WTC11 (cell line): ENCODE data around the gene SH2B3. TPM values are rescaled to one million over a fixed set of nuclear protein-coding genes. Genes with fewer than 3 reads are reported as not detected.
A peak's percentile ranks its signal among the peaks of the same experiment; 100 is the strongest.

ENCODE experiments used
- ATAC-seq: fragments of 200-7000 bp; cut with Tn5 transposase; 2 replicates; pipeline ENCODE4 v1.10.0; 2021; ENCODE audit warnings: mild to moderate bottlenecking, moderate library complexity
- CTCF ChIA-PET: fragments of 300-600 bp; sonication (Branson Sonifier 250); formaldehyde crosslinking; loops from one replicate; lab custom pipeline; 2021; ENCODE audit warnings: antibody characterized with exemption; lab: Charles Lee
- POLR2A ChIA-PET: fragments of 350-600 bp; sonication (Branson Sonifier 250); formaldehyde crosslinking; loops from one replicate; lab custom pipeline; 2021; ENCODE audit warnings: antibody characterized with exemption; lab: Charles Lee
- DNase-seq: peaks from one replicate; pipeline ENCODE4 v3.0.0; 2021; ENCODE audit warnings: low spot score
- H3K27ac Mint-ChIP-seq: 2 replicates; pipeline ENCODE4 v1.8.0; 2021; ENCODE audit warnings: mixed read lengths
- H3K27me3 Mint-ChIP-seq: 2 replicates; pipeline ENCODE4 v1.8.0; 2021; ENCODE audit warnings: low read depth, mild to moderate bottlenecking, moderate library complexity, mixed read lengths
- H3K36me3 Mint-ChIP-seq: 2 replicates; pipeline ENCODE4 v1.8.0; 2021; ENCODE audit warnings: mixed read lengths
- H3K4me1 Mint-ChIP-seq: 2 replicates; pipeline ENCODE4 v1.8.0; 2022; ENCODE audit warnings: mixed read lengths
- H3K4me3 Mint-ChIP-seq: 2 replicates; pipeline ENCODE4 v1.8.0; 2021; ENCODE audit warnings: mild to moderate bottlenecking, moderate library complexity, mixed read lengths
- H3K9me3 Mint-ChIP-seq: 2 replicates; pipeline ENCODE4 v1.8.0; 2021; ENCODE audit warnings: mixed read lengths
- EMX1 ChIP-seq: fragments of 250-450 bp; sonication (Bioruptor Pico); IDR thresholded peaks from 2 replicates; pipeline ENCODE4 v1.8.0; 2021; ENCODE audit warnings: mild to moderate bottlenecking
- ESRRA ChIP-seq: sonication (generic); formaldehyde crosslinking; IDR thresholded peaks from 2 replicates; pipeline ENCODE4 v1.8.1; 2022; ENCODE audit warnings: mild to moderate bottlenecking, missing genetic modification reagents, borderline replicate concordance
- GTF2I ChIP-seq: fragments of 250-450 bp; sonication (Bioruptor Pico); conservative IDR thresholded peaks from 2 replicates; pipeline ENCODE4 v1.4.0; 2021; ENCODE audit warnings: mild to moderate bottlenecking
- NFYB ChIP-seq: sonication (generic); formaldehyde crosslinking; conservative IDR thresholded peaks from 2 replicates; pipeline ENCODE4 v1.8.0; 2022; ENCODE audit warnings: low read depth, missing genetic modification reagents
- OVOL2 ChIP-seq: fragments of 250-450 bp; sonication (Bioruptor Pico); IDR thresholded peaks from 2 replicates; pipeline ENCODE4 v1.9.0; 2021; ENCODE audit warnings: mild to moderate bottlenecking, borderline replicate concordance
- PRRX2 ChIP-seq: fragments of 250-450 bp; sonication (Bioruptor Pico); IDR thresholded peaks from 2 replicates; pipeline ENCODE4 v1.8.0; 2021; ENCODE audit warnings: mild to moderate bottlenecking
- RELA ChIP-seq: sonication (generic); formaldehyde crosslinking; IDR thresholded peaks from 2 replicates; pipeline ENCODE4 v1.8.1; 2022; ENCODE audit warnings: missing genetic modification reagents, mild to moderate bottlenecking, borderline replicate concordance
- SP1 ChIP-seq: sonication (generic); formaldehyde crosslinking; conservative IDR thresholded peaks from 2 replicates; pipeline ENCODE4 v1.8.1; 2022; ENCODE audit warnings: missing genetic modification reagents
- TCF7 ChIP-seq: sonication (generic); formaldehyde crosslinking; IDR thresholded peaks from 2 replicates; pipeline ENCODE4 v1.8.0; 2022; ENCODE audit warnings: mild to moderate bottlenecking, low read depth, missing genetic modification reagents, moderate library complexity
- ZBTB21 ChIP-seq: sonication (generic); formaldehyde crosslinking; IDR thresholded peaks from 2 replicates; pipeline ENCODE4 v1.8.1; 2023; ENCODE audit warnings: mild to moderate bottlenecking, missing genetic modification reagents, borderline replicate concordance
- ZNF138 ChIP-seq: sonication (generic); formaldehyde crosslinking; conservative IDR thresholded peaks from 2 replicates; pipeline ENCODE4 v1.8.1; 2022; ENCODE audit warnings: mild to moderate bottlenecking, moderate library complexity, missing genetic modification reagents
- ZNF396 ChIP-seq: fragments of 250-450 bp; sonication (Bioruptor Pico); IDR thresholded peaks from 2 replicates; pipeline ENCODE4 v1.8.0; 2021; ENCODE audit warnings: mild to moderate bottlenecking, moderate library complexity, borderline replicate concordance
- total RNA-seq: library from RNA; stranded (reverse); gene quantifications from 3 replicates; pipeline ENCODE4 v1.2.3, GENCODE V29; 2021
- TF ChIP-seq, protein P1 (sequence below): fragments of 250-450 bp; sonication (Bioruptor Pico); IDR thresholded peaks from 2 replicates; pipeline ENCODE4 v1.9.0; 2021; ENCODE audit warnings: mild to moderate bottlenecking
- TF ChIP-seq, protein P2 (sequence below): fragments of 250-450 bp; sonication (Bioruptor Pico); IDR thresholded peaks from 2 replicates; pipeline ENCODE4 v2.1.2; 2022; ENCODE audit warnings: mild to moderate bottlenecking, moderate library complexity
- TF ChIP-seq, protein P3 (sequence below): sonication (generic); formaldehyde crosslinking; IDR thresholded peaks from 2 replicates; pipeline ENCODE4 v1.8.1; 2022; ENCODE audit warnings: mild to moderate bottlenecking, missing genetic modification reagents, moderate library complexity, borderline replicate concordance
- TF ChIP-seq, protein P4 (sequence below): sonication (generic); formaldehyde crosslinking; IDR thresholded peaks from 2 replicates; pipeline ENCODE4 v1.8.0; 2022; ENCODE audit warnings: mild to moderate bottlenecking, missing genetic modification reagents
- TF ChIP-seq, protein P5 (sequence below): sonication (generic); formaldehyde crosslinking; IDR thresholded peaks from 2 replicates; pipeline ENCODE4 v1.8.1; 2022; ENCODE audit warnings: missing genetic modification reagents, borderline replicate concordance
- TF ChIP-seq, protein P6 (sequence below): sonication (generic); formaldehyde crosslinking; IDR thresholded peaks from 2 replicates; pipeline ENCODE4 v1.8.0; 2022; ENCODE audit warnings: mild to moderate bottlenecking, missing genetic modification reagents
- TF ChIP-seq, protein P7 (sequence below): sonication (generic); formaldehyde crosslinking; IDR thresholded peaks from 2 replicates; pipeline ENCODE4 v1.8.1; 2023; ENCODE audit warnings: mild to moderate bottlenecking, missing genetic modification reagents, moderate library complexity
- TF ChIP-seq, protein P8 (sequence below): fragments of 250-450 bp; sonication (Bioruptor Pico); conservative IDR thresholded peaks from 2 replicates; pipeline ENCODE4 v1.9.0; 2021; ENCODE audit warnings: mild to moderate bottlenecking

The SH2B3 gene
- total RNA-seq, 1 experiment from 2014 or later = 31.8 TPM

DNA sequence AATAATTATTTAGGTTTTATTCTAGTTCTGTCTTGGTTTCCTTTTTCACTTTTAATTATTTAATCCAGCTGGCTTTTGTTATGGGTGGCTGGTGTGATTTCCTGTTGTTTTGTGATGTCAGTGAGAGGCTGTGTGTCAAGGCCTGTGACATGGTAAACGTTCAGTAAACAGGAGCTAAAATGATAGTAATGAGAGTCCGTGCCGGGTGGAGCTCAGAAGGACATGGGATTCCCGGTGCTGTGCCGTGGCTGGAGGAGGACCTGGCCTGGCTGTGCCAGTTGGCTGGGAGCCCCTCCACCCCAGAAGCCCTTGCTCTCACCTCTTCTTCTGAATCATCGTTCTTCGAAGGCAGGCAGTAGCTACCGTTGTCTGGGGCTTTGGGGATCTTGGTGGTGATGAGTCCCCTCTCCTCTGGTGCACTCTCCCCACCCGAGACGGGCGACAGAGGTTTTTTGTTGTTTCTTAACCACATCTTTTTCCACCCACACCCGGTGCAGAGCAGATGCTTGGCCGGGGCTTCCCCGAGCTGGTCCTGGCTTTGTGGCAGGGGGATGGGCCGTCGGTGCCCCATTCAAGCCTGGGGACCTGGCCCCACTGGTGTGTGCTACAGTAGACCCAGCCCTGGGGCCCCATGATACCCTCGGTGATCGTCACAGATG lies 29.1 kb downstream of the SH2B3 start (continued):
- TF ChIP-seq, protein P1, sequence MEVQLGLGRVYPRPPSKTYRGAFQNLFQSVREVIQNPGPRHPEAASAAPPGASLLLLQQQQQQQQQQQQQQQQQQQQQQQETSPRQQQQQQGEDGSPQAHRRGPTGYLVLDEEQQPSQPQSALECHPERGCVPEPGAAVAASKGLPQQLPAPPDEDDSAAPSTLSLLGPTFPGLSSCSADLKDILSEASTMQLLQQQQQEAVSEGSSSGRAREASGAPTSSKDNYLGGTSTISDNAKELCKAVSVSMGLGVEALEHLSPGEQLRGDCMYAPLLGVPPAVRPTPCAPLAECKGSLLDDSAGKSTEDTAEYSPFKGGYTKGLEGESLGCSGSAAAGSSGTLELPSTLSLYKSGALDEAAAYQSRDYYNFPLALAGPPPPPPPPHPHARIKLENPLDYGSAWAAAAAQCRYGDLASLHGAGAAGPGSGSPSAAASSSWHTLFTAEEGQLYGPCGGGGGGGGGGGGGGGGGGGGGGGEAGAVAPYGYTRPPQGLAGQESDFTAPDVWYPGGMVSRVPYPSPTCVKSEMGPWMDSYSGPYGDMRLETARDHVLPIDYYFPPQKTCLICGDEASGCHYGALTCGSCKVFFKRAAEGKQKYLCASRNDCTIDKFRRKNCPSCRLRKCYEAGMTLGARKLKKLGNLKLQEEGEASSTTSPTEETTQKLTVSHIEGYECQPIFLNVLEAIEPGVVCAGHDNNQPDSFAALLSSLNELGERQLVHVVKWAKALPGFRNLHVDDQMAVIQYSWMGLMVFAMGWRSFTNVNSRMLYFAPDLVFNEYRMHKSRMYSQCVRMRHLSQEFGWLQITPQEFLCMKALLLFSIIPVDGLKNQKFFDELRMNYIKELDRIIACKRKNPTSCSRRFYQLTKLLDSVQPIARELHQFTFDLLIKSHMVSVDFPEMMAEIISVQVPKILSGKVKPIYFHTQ (CRISPR knock-in tag) = no peak
- TF ChIP-seq, protein P2, sequence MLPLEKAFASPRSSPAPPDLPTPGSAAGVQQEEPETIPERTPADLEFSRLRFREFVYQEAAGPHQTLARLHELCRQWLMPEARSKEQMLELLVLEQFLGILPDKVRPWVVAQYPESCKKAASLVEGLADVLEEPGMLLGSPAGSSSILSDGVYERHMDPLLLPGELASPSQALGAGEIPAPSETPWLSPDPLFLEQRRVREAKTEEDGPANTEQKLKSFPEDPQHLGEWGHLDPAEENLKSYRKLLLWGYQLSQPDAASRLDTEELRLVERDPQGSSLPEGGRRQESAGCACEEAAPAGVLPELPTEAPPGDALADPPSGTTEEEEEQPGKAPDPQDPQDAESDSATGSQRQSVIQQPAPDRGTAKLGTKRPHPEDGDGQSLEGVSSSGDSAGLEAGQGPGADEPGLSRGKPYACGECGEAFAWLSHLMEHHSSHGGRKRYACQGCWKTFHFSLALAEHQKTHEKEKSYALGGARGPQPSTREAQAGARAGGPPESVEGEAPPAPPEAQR (CRISPR knock-in tag) = no peak
- TF ChIP-seq EMX1 = no peak
- TF ChIP-seq, all 79 proteins: peak for 0

DNA sequence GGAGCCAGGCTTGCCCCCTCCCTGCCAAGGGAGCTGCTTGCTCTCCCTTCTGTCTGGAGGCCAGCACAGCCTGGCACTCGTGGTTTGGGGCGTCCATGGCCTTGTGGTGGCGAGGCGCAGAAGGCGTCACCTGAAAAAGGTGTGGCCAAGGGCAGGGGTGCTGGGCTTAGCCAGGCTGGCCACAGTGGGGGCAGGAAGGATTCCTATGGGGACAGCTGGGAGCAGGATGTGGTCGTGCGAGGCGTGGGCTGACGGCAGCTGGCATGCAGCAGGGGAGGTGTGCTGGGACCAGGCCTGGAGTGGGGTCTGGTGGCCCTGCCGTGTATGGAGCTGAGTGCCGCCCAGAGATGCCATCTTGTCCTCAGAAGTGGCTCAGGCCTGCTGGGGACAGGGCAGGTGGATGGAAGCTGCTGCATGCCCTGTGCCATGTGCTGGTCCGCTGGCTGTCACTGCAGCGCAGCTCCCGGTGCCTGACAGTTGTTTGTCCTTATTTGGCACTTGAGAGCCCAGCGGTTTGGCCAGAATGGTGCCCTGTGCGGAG lies 30.0 kb downstream of the SH2B3 start:
- POLR2A ChIA-PET = interaction anchor here (0.6 to 1.3 kb wide), 2 partner anchors 10 to 20 kb away, joined by 4 to 6 read pairs; no protein-coding TSS in a partner anchor
- no peaks in the 10 kb centered on the region for H3K9me3 Mint-ChIP-seq
- no peak for DNase-seq

More for the DNA sequence above, 30.0 kb downstream of the SH2B3 start:
- Mint-ChIP-seq H3K27me3 (no peaks in the 10 kb centered on the region), H3K36me3 (no peaks in the 10 kb centered on the region; the same call in 1 of the 2 replicates), H3K4me1 (peaks cover 53% of the 10 kb centered on the region), H3K4me3 (no peak overlapping the region), H3K27ac (peak overlapping the region; percentile 72)
- no peak for ATAC-seq
- TF ChIP-seq TCF7 (CRISPR knock-in tag) (no peak), ZNF396 (CRISPR knock-in tag) (no peak), ESRRA (CRISPR knock-in tag) (0 out of 2 replicates have a peak, but pooled peaks have one; percentile 39), OVOL2 (no peak), NFYB (CRISPR knock-in tag) (no peak), ZBTB21 (no peak), GTF2I (CRISPR knock-in tag) (no peak), RELA (0 out of 2 replicates have a peak, but pooled peaks have one; percentile 61), ZNF138 (CRISPR knock-in tag) (no peak), SP1 (no peak), PRRX2 (CRISPR knock-in tag) (no peak)
- TF ChIP-seq, protein P3, sequence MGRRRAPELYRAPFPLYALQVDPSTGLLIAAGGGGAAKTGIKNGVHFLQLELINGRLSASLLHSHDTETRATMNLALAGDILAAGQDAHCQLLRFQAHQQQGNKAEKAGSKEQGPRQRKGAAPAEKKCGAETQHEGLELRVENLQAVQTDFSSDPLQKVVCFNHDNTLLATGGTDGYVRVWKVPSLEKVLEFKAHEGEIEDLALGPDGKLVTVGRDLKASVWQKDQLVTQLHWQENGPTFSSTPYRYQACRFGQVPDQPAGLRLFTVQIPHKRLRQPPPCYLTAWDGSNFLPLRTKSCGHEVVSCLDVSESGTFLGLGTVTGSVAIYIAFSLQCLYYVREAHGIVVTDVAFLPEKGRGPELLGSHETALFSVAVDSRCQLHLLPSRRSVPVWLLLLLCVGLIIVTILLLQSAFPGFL (CRISPR knock-in tag) = no peak
- TF ChIP-seq, protein P4, sequence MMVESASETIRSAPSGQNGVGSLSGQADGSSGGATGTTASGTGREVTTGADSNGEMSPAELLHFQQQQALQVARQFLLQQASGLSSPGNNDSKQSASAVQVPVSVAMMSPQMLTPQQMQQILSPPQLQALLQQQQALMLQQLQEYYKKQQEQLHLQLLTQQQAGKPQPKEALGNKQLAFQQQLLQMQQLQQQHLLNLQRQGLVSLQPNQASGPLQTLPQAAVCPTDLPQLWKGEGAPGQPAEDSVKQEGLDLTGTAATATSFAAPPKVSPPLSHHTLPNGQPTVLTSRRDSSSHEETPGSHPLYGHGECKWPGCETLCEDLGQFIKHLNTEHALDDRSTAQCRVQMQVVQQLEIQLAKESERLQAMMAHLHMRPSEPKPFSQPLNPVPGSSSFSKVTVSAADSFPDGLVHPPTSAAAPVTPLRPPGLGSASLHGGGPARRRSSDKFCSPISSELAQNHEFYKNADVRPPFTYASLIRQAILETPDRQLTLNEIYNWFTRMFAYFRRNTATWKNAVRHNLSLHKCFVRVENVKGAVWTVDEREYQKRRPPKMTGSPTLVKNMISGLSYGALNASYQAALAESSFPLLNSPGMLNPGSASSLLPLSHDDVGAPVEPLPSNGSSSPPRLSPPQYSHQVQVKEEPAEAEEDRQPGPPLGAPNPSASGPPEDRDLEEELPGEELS (CRISPR knock-in tag) = no peak
- TF ChIP-seq, protein P5, sequence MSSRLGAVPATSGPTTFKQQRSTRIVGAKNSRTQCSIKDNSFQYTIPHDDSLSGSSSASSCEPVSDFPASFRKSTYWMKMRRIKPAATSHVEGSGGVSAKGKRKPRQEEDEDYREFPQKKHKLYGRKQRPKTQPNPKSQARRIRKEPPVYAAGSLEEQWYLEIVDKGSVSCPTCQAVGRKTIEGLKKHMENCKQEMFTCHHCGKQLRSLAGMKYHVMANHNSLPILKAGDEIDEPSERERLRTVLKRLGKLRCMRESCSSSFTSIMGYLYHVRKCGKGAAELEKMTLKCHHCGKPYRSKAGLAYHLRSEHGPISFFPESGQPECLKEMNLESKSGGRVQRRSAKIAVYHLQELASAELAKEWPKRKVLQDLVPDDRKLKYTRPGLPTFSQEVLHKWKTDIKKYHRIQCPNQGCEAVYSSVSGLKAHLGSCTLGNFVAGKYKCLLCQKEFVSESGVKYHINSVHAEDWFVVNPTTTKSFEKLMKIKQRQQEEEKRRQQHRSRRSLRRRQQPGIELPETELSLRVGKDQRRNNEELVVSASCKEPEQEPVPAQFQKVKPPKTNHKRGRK (CRISPR knock-in tag) = no peak
- TF ChIP-seq, protein P6, sequence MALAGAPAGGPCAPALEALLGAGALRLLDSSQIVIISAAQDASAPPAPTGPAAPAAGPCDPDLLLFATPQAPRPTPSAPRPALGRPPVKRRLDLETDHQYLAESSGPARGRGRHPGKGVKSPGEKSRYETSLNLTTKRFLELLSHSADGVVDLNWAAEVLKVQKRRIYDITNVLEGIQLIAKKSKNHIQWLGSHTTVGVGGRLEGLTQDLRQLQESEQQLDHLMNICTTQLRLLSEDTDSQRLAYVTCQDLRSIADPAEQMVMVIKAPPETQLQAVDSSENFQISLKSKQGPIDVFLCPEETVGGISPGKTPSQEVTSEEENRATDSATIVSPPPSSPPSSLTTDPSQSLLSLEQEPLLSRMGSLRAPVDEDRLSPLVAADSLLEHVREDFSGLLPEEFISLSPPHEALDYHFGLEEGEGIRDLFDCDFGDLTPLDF (CRISPR knock-in tag) = no peak
- TF ChIP-seq, protein P7, sequence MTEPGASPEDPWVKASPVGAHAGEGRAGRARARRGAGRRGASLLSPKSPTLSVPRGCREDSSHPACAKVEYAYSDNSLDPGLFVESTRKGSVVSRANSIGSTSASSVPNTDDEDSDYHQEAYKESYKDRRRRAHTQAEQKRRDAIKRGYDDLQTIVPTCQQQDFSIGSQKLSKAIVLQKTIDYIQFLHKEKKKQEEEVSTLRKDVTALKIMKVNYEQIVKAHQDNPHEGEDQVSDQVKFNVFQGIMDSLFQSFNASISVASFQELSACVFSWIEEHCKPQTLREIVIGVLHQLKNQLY (CRISPR knock-in tag) = no peak
- TF ChIP-seq, protein P8, sequence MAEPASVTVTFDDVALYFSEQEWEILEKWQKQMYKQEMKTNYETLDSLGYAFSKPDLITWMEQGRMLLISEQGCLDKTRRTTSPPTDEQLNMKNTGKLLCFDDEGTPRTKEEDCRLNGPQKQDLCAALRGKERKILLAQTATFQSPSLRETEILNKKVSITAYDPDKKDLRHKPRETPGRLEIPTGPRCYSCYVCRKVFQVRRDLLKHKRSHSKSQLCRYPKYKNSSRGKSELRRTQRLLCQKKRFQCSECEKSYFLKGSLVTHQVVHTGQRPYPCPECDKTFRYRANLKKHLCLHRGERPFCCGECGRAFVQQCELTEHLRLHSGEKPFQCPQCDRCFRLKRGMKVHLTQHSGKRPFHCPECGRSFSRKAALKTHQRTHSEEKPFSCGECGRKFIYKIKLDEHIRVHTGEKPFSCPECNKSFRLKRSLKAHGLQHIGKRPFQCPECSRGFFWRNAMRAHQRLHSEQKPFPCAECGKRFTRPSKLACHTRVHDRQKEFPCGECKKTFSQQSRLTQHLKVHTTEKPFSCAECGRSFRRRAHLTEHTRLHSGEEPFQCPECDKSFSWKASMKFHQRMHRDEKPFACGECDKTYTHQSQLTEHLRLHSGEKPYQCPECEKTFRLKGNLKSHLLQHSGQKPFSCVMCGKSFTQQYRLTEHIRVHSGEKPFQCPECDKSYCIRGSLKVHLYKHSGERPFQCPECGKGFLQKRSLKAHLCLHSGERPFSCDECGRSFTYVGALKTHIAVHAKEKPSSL (CRISPR knock-in tag) = no peak
- CTCF ChIA-PET = interaction anchor here (0.8 to 3.5 kb wide), 4 partner anchors 11 to 39 kb away, joined by 3 to 35 read pairs (median 12); no protein-coding TSS in a partner anchor
